AG09319 (cell line): ENCODE measurements around the gene PLCB1.
"Not testable (repeated sequence)": the region's sequence is repeated elsewhere in the genome, so short reads cannot be mapped to it uniquely, and the experiment has no call there.

Experiments used
- DNase-seq: peaks from one replicate; pipeline ENCODE4 v3.0.0-alpha.2; 2010; ENCODE audit warnings: low read depth; ENCODE audit errors: extremely low read depth
- CTCF ChIP-seq: IDR thresholded peaks from 2 replicates; pipeline ENCODE4 v1.5.1; 2011; ENCODE audit warnings: low read depth, mild to moderate bottlenecking, inconsistent platforms, low read length, moderate library complexity

Gene PLCB1

GRCh38 chr20:8369311-8369710 is 237.2 kb downstream of the PLCB1 start:
- TF ChIP-seq CTCF, result no peak
- no peak for DNase-seq

- DNase-seq, result no peak
- no peak for TF ChIP-seq CTCF
These were observed 238.7 kb downstream of the PLCB1 start for GRCh38 chr20:8370774-8371173.

DNA sequence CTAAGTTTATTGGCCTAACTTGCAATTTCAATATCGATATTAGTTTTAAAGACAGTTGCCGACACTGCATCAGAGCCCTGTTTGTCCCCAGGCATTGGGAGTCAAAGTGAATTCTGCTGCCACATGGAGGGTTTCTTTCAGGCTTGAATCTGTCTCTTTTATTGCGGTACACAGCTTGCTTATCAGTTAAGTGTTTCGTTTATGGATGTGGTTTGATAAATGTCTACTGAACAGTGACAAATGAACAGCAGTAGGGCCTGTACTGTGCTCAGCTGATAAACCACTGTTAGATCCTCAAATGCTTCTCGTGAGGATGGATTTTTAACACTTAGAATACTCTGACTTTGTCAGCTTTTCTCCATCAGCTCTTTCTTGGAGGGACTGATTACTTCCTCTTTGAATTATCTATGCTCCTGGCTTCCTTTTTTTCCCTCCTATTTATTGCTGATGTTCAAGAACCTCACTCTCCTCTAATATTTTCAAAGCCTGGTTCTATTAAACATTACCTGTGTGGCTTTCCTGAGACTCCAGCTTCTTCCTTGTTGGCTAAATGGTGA is 240.8 kb downstream of the PLCB1 start:
- no peak for TF ChIP-seq CTCF
- DNase-seq, result no peak

DNA sequence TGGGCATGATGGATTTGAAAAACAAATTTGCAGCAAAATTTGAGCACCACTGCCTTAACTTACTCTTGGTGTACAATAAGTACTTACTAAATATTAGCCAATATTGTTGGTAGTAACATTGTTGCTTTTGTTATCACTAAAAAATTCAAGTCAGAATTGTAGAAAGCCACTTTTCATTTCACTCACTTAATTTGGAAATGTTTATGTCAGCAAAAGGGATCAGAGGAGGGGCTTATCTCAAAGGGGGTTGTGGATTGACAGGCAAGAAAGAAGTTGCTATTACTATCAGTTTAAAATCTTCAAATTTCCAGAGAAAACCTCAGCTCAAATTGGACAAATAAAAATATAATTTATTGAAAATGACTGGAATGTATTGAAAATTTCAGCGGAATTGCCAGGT is 241.5 kb downstream of the PLCB1 start:
- no peak for DNase-seq
- TF ChIP-seq CTCF, result no peak

DNA sequence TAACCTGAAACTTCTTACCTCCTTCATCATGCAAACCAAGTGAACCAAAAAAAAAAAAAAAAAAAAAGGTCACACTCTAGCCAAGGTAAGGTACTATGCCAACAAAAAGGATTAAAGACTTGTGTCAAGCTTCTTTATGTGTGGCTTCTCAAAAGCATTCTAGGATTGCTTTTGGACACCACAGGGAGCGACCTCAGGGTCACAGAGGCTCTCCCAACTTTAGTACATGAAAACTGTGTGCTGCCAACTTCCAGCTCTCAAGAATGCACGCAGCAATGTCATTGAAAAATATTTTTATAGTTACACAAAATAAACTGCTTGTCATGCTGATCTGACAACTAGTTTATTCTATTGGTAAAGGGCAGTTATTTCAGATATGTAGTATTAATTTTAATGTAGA is 243.8 kb downstream of the PLCB1 start:
- DNase-seq, result no peak
- TF ChIP-seq CTCF, result no peak

- DNase-seq, result no peak
These were observed 244.9 kb downstream of the PLCB1 start for GRCh38 chr20:8376940-8377339.

DNA sequence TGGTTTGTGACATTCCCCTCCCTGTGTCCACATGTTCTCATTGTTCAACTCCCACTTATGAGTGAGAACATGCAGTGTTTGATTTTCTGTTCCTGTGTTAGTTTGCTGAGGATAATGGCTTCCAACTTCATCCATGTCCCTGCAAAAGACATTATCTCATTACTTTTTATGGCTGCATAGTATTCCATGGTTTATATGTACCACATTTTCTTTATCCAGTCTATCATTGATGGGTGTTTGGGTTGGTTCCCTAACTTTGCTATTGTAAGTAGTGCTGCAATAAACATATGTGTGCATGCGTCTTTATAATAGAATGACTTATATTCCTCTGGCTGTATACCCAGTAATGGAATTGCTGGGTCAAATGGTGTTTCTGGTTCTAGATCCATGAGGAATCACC is 247.1 kb downstream of the PLCB1 start:
- not testable (repeated sequence) for DNase-seq

More at GRCh38 chr20:8376940-8377339, 244.9 kb downstream of the PLCB1 start:
- no peak for TF ChIP-seq CTCF

- no peak for TF ChIP-seq CTCF
- DNase-seq, result no peak
These were observed 253.2 kb downstream of the PLCB1 start for GRCh38 chr20:8385247-8385646.
